Measurements from ENCODE around the gene SMO. TPM values are rescaled to one million over a fixed set of nuclear protein-coding genes. Genes with fewer than 3 reads are reported as not detected.
"Not testable (repeated sequence)": the region's sequence is repeated elsewhere in the genome, so short reads cannot be mapped to it uniquely, and the experiment has no call there.

The SMO gene
- total RNA-seq, 1 donor from 2014 or later = 4.6 TPM

GRCh38 chr7:129245533-129245932 lies 57.1 kb downstream of the SMO start:
- no peaks in the 10 kb centered on the region for H3K27me3 ChIP-seq (ENCODE audit: low read depth)
- H3K9me3 ChIP-seq (replicated peaks) = peaks cover 2% of the 10 kb centered on the region
- H3K27ac ChIP-seq (replicated peaks) = no peak overlapping the region
- intact Hi-C loops (cut with micrococcal nuclease) = no loop called here
- no peak for DNase-seq
- no peaks in the 10 kb centered on the region for H3K36me3 ChIP-seq
- H3K4me1 ChIP-seq = no peaks in the 10 kb centered on the region
- no peak overlapping the region for H3K4me3 ChIP-seq
- TF ChIP-seq, protein P1, sequence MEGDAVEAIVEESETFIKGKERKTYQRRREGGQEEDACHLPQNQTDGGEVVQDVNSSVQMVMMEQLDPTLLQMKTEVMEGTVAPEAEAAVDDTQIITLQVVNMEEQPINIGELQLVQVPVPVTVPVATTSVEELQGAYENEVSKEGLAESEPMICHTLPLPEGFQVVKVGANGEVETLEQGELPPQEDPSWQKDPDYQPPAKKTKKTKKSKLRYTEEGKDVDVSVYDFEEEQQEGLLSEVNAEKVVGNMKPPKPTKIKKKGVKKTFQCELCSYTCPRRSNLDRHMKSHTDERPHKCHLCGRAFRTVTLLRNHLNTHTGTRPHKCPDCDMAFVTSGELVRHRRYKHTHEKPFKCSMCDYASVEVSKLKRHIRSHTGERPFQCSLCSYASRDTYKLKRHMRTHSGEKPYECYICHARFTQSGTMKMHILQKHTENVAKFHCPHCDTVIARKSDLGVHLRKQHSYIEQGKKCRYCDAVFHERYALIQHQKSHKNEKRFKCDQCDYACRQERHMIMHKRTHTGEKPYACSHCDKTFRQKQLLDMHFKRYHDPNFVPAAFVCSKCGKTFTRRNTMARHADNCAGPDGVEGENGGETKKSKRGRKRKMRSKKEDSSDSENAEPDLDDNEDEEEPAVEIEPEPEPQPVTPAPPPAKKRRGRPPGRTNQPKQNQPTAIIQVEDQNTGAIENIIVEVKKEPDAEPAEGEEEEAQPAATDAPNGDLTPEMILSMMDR (IDR thresholded peaks at IDR 0.05; ENCODE audit: borderline replicate concordance) = no peak

DNA sequence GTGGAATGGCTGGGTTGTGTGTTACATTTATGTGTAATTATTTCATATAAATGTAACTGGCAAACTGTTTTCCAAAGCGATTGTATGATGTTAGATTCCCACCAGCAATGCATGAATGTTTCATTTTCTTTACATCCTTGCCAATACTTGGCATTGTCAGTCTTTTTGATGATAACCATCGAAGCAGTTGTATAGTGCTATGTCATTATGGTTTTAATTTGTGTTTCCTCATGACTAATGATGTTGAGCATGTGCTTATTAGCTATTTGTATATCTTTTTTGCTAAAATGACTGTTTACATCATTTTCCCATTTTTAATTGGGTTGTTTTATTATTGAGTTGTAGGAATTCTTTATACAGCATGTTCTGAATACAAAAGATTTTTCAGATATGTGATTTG lies 58.7 kb downstream of the SMO start:
- TF ChIP-seq, protein P1 (IDR thresholded peaks at IDR 0.05; ENCODE audit: borderline replicate concordance) = no peak
- Histone ChIP-seq H3K4me1 (no peaks in the 10 kb centered on the region), H3K27ac (replicated peaks) (no peak overlapping the region), H3K9me3 (replicated peaks) (peaks cover 2% of the 10 kb centered on the region), H3K36me3 (no peaks in the 10 kb centered on the region), H3K27me3 (ENCODE audit: low read depth) (no peaks in the 10 kb centered on the region), H3K4me3 (no peak overlapping the region)
- intact Hi-C loops (cut with micrococcal nuclease) = no loop called here
- no peak for DNase-seq

DNA sequence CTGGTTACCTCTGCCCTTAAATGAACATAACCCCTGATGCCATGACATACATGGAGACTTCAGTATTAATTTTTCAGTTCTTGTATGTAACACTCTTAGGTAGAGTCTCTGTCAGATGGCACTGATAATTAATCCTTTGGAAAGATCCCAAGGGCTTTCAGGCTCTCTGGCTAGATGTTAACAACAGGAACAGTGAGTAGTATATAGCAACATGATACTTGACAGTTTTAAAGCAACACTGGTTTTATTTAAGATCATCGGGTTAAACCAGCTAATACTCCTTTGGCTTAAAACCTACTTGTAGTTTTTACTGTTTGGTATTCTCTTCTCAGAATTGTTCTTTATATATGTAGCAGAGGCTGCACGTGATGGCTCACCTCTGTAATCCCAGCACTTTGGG lies 63.7 kb downstream of the SMO start:
- Histone ChIP-seq H3K4me3 (no peak overlapping the region), H3K27me3 (ENCODE audit: low read depth) (no peaks in the 10 kb centered on the region), H3K9me3 (replicated peaks) (no peaks in the 10 kb centered on the region), H3K27ac (replicated peaks) (no peak overlapping the region), H3K36me3 (no peaks in the 10 kb centered on the region), H3K4me1 (no peaks in the 10 kb centered on the region)
- TF ChIP-seq, protein P1 (IDR thresholded peaks at IDR 0.05; ENCODE audit: borderline replicate concordance) = no peak
- DNase-seq = no peak
- intact Hi-C loops (cut with micrococcal nuclease) = no loop called here

- DNase-seq; H3K27me3 ChIP-seq (ENCODE audit: low read depth); H3K4me3 ChIP-seq; H3K36me3 ChIP-seq; H3K9me3 ChIP-seq (replicated peaks); intact Hi-C loops (cut with micrococcal nuclease); H3K27ac ChIP-seq (replicated peaks); H3K4me1 ChIP-seq: not testable (repeated sequence)
Measured at GRCh38 chr7:129252603-129253002, 64.2 kb downstream of the SMO start.

DNA sequence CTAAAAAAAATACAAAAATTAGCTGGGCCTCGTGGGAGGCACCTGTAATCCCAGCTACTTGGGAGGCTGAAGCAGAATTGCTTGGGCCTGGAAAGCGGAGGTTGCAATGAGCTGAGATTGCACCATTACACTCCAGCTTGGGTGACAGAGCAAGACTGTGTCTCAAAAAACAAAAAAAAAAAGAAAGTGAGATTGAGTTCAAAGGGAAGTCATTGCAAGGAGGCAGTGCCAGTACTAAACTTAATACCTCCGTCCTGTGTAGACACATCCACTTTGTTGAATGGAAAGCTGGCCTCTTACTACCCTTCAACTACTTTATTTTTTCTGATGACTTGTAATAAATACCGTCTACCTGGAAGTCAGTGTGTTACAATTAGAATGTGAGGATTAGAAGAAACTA lies 67.4 kb downstream of the SMO start:
- TF ChIP-seq, protein P1 (IDR thresholded peaks at IDR 0.05; ENCODE audit: borderline replicate concordance) = no peak
- no peak overlapping the region for H3K27ac ChIP-seq (replicated peaks)
- no peak for DNase-seq
- no peaks in the 10 kb centered on the region for H3K27me3 ChIP-seq (ENCODE audit: low read depth)
- no peaks in the 10 kb centered on the region for H3K36me3 ChIP-seq
- no peaks in the 10 kb centered on the region for H3K9me3 ChIP-seq (replicated peaks)
- H3K4me3 ChIP-seq = no peak overlapping the region
- no peaks in the 10 kb centered on the region for H3K4me1 ChIP-seq
- intact Hi-C loops (cut with micrococcal nuclease) = no loop called here

DNA sequence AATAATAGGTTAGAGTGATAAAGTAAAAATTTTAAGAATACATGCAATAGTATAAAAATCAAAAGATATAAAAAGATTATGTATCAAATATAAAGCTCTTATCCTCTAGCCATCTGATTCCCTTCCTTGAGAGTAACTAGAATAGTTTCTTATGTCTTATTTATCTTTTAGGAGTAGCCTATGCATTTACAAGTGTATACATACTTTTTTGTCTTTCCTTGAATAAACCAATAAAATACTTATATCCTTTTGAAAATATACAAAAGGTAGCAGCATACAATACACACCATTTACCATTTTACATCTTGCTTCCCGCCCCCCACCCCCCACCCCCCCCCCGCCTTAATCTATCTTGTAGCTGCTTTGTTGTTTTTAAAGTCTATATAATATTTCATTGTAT lies 67.8 kb downstream of the SMO start:
- intact Hi-C loops (cut with micrococcal nuclease) = no loop called here
- DNase-seq = no peak
- H3K27me3 ChIP-seq (ENCODE audit: low read depth) = no peaks in the 10 kb centered on the region

More for the DNA sequence above, 67.8 kb downstream of the SMO start:
- no peak overlapping the region for H3K4me3 ChIP-seq
- no peaks in the 10 kb centered on the region for H3K4me1 ChIP-seq
- H3K27ac ChIP-seq (replicated peaks) = no peak overlapping the region
- no peaks in the 10 kb centered on the region for H3K9me3 ChIP-seq (replicated peaks)
- TF ChIP-seq, protein P1 (IDR thresholded peaks at IDR 0.05; ENCODE audit: borderline replicate concordance) = no peak
- H3K36me3 ChIP-seq = no peaks in the 10 kb centered on the region

All from left ventricle myocardium inferior (tissue), 1 donor.